Left colon (tissue), 2 donors: ENCODE results near the gene KHNYN. TPM values are rescaled to one million over a fixed set of nuclear protein-coding genes. Genes with fewer than 3 reads are reported as not detected.
A peak's percentile ranks its signal among the peaks of the same experiment; 100 is the strongest.
"Not testable (repeated sequence)": the region's sequence is repeated elsewhere in the genome, so short reads cannot be mapped to it uniquely, and the experiment has no call there.

ENCODE experiments used
- ATAC-seq: fragments of 200-7000 bp; cut with Tn5 transposase; one replicate; pipeline ENCODE4 v1.9.1; 2020; ENCODE audit warnings: mild to moderate bottlenecking, moderate library complexity
- DNase-seq, 2 donors: peaks; one replicate each; pipeline ENCODE4 v3.0.0-alpha.2; 2020
- intact Hi-C, 2 donors: fragments of 100-400 bp; cut with DNase I in 1 of 2; cut with micrococcal nuclease in 1 of 2; formaldehyde crosslinking; loops; one replicate each; pipeline versions ENCODE4 v1.11.2 to v1.14.0; 2022; cut with DNase I, micrococcal nuclease
- long read RNA-seq: library from polyadenylated mRNA; unstranded; transcript quantifications from one replicate; pipeline ENCODE4 v2.0.0, GENCODE V29; 2021
- total RNA-seq, 2 donors: library from RNA; stranded (reverse); fragmentation: NEBNext Ultra II Directional; extraction: Animal tissue kit (Norgen Biotek cat#: 25700); gene quantifications; one replicate each; pipeline ENCODE4 v1.2.1, GENCODE V29; 2021
- donor health status: DM: no; HTN: no; CAD: no.
- donor health status: DM: yes; HTN: yes; CAD: no.

The KHNYN gene
- total RNA-seq, result 10 to 100 TPM; 70.8 to 97.3 TPM
- long read RNA-seq, transcript KHNYN-202 (8 exons, 3,359 nt), result major isoform, 7 of 57 reads
- long read RNA-seq, transcript KHNYN-206 (8 exons, 2,443 nt), result minor isoform, 5 of 57 reads
- long read RNA-seq, partial matches to known transcripts, result 12 of 57 reads
- long read RNA-seq, other reads (novel, unspliced or antisense), result 29 of 57 reads

DNA sequence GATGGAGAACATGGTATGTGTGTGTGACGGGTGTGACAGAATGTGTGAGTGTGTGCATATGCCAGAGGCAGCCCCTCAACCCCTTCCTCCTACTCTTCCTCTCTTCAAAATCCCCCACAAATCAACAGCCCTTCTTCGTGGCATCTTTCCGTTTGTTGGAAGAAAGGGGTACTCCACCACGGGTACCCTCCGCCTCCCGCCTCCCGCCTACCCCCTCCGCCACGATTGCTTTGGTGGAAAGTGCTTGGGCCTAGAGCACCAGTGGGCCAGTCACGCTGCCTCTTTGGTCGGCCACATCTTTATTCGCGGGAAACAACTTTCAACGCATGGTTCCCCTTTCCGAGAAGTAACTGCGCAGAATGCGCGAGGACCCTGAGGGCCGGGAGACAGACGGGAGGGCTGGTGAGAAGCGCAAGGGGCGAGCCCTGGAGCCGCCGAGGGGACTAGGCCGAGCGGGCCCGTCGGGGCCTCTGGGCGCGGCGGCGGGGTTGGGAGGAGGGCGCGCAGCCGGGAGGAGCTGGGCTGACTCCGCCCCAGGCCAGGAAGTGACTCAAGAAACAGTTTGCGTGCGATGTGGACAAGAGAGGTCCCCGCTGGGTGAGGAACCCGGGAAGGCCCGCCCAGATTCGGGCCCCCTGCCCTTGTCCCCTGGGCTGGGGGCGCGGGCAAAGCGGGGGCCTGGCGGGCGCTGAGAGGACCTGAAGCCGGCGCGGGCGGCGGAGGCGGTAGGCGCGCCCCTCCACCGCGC, at the start of gene KHNYN, which contains the start of gene CBLN3:
Gene KHNYN (plus strand): TSS at position 560 of the 748 bp plus-strand sequence. CDS start 777 bp downstream, outside the sequence.
Gene CBLN3 (minus strand): TSS at position 274 of the 748 bp plus-strand sequence. CDS start 614 bp downstream, outside the sequence.
- DNase-seq, result peak; percentile 92 to 93
- intact Hi-C loops, result loop anchor here (2.0 to 10.0 kb wide), 4 partner anchors 62 to 97 kb away; partner anchors contain the start of genes NFATC4 (in 2 of the 2), ADCY4 (in 1 of the 2) and RIPK3 (in 1 of the 2)
- ATAC-seq, result peak; percentile 68

DNA sequence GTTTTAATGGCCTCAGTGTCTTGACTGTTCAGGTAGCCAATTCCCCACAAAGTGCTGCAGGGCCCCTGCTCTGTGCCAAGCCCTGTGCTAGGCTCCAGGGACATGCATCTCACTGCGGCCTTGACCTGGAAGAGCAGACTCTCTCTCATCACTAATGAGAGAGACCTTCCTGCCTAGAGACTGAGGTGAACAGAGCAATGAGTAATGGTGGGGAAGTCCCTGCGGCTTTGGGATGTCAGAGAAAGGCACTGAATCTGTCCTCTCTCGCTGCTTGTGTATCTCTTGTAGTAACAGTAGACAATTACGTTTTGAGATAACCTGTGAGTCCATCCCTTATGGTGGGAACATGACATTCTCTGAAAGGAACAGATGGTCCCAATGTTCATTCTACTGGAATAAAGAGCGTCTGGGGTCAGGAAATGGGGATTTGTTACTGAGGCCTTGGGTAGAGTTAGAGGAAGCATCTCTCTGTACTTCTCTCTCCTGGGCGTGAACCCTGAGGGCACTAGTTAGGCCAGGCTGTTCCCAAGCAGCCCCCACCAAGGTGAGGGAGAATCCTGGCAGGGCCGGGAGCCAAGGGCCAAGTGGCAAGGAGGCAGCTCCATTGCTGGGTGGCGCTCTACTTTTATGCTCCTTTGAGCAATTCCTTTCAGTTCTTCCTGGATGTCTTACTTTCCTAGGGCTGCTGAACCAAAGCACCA, 48.2 kb upstream of the KHNYN start:
- intact Hi-C loops, result no loop called here
- DNase-seq (no peak), ATAC-seq (no peak)

DNA sequence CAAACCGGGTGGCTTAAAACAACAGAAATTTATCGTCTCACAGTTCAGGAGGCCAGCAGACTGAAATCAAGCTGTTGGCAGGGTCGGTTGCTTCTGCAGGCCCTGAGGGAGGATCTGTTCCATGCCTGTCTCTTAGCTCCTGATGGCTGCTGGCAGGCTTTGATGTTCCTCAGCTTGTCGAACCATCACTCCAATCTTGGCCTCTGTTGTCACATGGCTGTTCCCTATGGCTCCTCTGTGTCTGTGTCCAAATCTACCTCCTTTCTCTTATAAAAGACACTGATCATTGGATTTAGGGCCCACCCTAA, 47.7 kb upstream of the KHNYN start:
- no peak for DNase-seq
- ATAC-seq, result no peak

DNA sequence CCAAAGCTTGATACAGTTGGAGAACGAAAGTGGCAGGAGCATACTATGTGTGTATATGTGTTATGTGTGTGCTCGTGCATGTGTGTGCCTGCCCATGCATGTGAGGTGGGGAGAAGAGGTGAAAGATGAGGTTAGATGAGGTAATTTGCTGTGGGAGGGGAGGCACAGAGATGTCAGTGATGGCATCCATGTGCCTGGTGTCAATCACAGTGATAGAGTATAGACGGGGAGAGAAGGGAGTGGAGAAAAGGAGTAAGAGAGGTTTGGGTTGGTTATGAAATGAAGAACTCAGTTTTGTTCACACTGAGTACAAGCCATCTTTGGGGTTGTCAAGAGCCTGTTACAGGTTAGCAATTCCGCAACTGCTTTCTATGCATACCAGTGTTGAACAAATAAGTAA, 45.6 kb upstream of the KHNYN start:
- no peak for DNase-seq
- intact Hi-C loops, result no loop called here
- no peak for ATAC-seq

More for the DNA sequence above, 47.7 kb upstream of the KHNYN start:
- intact Hi-C loops, result no loop called here

DNA sequence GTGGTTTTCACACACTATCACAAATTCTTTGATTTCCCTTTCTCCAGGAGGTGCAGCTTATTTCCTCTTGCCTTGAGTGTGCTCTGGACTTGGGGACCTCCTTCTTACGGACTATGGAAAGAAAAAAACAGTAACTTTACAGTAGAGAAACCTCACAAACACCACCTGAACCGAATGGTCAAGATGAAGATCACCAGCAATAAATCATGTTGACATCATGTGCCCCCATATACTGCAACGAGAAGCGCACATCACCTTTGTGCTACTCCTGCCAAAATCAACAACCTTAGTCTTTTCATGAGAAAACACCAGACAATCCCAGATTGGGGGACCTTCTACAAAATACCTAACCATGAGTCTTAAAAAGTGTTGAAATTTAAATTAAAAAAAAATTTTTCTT, 44.2 kb upstream of the KHNYN start:
- no peak for ATAC-seq
- no peak for DNase-seq
- intact Hi-C loops, result no loop called here

DNA sequence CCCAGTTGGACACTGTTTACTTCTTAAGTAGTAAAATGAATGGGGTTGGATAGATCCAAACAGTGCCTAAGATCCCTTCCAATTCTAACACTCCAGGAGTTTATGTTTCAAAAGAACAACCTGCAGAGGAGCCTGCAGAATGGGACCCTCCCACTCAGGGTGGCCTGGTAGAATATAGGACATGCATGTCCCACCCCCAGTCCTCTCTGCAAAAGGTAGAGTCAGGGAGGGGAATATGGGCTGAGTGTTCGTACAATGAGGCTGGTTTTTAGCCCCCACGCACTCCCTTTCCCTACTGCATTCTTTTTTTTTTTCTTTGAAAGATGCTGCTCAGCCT, 42.8 kb upstream of the KHNYN start:
- no peak for ATAC-seq

DNA sequence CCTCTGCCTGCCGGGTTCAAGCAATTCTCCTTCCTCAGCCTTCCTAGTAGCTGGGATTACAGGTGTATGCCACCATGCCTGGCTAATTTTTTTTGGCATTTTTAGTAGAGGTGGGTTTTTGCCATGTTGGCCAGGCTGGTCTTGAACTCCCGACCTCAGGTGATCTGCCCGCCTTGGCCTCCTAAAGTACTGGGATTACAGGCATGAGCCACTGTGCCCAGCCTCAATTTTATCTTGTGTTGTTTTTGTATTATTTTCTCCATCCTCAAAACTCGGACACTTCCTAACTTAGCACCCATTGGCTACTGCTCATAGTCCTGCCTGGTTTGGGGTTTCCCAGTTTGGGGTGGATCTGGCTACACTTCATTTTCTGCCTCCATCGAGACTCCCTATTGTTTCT, 42.2 kb upstream of the KHNYN start:
- ATAC-seq, DNase-seq, intact Hi-C loops: not testable (repeated sequence)

More for the DNA sequence above, 42.8 kb upstream of the KHNYN start:
- no peak for DNase-seq
- intact Hi-C loops, result no loop called here

DNA sequence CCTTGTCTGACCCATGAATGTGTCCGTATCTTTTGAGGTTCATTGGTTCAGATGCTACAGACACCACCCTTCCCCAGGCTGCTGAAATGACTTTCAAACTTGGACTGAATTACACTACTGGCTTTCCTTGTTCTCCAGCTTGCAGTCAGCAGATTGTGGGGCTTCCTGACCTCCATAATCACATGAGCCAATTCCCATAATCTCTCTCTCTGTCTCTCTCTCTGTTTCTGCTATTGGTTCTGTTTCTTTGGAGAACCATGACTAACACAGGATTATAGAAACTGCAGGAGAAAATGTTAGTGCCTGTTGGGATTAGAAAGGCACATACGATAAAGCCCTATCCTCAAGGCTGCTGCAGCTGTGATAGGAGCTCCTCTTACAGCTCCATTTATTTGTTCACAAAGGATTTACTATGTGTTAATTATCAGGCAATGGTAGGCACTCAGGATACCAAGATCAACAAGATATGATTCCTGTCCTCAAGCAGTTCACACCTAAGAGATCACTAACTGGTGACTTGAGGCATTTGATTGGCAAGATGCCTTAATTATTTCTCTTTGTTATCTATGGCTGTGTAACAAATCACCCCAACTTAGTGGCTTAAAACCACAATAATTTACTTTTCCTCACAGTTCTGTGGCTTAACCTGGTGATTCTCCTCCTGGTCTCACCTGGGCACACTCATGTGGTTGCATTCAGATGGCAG, 41.1 kb upstream of the KHNYN start:
- ATAC-seq (no peak), DNase-seq (no peak)
- intact Hi-C loops, result no loop called here

DNA sequence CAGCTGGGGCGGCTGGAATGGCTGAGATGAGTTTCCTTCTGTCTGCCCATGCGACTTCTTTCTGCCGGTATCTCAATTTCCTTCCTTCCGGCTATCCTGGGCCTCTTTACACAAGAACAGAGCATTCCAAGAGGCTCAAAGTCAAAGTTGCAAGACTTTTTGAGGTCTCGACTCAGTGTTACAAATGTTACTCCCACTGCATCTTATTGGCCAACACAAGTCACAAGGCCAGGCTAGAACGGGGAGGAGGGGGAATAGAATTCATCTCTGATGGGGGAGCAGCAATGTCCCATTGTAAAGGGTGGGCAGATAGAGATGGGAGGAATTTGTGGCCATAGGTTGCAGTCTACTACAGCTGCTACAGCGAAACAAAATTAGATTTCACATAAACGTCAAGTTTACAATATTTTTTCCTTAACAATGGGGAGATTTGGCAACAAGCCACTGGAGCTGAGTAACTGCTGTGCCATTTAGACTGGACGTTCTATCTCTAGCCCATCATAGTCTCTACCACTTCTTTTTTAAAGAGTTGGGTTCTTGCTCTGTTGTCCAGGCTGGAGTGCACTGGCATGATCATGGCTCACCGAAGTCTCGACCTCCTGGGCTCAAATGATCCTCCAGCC, 40.4 kb upstream of the KHNYN start:
- no peak for ATAC-seq
- DNase-seq, result no peak
- intact Hi-C loops, result no loop called here

DNA sequence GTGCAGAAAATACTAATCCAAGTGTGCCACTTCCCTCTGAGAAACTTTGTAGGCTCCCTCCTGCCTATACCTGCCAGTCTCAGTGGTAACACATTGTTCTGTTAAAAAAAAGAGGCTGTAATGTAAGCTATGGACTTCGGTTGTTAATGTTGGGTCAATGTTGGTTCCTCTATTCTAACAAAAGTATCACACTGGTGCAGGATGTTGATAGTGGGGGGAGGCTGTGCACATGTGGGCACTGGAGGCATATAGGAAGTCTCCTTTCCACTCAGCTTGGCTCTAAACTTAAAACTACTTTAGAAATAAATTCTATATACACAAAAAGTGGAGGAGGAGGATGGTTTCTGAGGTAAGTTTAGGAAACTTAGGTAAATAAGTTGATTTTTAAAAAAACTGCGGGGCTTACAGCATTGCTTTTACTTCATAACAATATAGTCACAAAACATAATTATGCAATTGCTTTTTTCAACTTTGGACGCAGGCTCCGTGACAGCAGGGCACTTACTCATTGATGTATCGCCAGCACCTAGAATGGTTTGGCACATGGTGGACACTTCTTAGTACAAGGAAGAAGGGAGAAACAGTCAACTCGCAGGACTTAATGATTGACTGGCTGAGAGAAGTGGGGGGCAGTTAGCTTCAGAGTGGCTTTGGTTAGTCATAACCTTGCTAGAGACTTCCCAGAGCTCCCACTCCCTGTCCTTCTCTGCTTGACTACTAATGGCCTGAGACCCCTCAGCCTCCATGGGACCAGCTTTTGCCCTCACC, 38.9 kb upstream of the KHNYN start:
- DNase-seq, result no peak
- ATAC-seq, result no peak
- intact Hi-C loops, result no loop called here

DNA sequence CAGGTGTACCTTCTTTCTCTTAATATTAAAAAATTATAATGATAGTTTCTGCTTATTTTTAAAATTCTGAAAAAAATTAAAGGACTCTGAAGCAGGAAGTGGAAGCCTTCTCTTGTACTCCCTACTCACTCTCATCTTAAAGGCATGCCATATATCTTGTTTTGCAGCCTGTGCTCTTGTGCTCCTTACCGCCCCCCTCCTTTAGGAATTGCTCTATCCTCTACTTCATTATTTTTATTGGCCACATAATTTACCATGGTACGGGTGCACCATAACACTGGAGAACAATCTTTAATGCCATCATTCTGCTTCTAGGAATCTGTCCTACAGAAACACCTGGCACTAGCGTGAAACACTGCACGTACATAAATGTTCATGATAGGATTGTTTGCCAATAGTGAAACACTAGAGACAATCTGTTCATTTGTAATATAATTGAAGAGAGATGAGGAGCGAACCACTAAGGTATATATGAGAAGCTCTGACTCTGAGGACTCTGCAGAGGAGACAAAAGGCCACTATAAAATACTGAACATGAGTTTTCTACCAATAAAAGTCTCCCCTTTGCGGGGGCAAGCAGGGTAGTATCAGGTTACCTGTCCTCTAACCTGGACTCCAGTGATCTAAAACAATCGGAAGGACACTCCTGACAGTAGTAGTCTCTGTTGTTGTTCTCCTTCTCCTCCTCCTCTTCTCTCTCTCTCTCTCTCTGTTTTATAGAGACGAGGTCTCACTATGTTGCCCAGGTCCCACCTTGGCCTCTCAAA, 37.2 kb upstream of the KHNYN start:
- intact Hi-C loops, result no loop called here
- no peak for DNase-seq
- peak; percentile 84 for ATAC-seq

DNA sequence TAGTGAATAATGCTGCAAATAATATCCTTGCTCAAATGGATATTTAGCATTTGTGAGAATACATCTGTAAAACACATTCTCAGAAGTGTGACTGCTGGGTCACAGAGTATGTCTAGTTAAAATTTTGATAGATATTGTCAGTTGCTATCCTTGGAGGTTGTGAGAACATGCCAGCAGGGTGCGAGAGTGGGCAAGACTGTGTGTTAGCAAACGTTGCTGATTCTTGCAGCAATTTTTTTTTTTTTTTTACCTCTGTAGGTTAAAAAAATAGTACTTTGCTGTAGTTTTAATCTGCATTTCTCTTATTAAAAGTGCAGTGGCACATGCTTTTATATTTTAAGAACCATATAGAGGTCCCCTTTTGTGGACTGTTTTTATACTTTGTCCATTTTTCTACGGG, 35.5 kb upstream of the KHNYN start:
- intact Hi-C loops, result no loop called here
- no peak for ATAC-seq

DNA sequence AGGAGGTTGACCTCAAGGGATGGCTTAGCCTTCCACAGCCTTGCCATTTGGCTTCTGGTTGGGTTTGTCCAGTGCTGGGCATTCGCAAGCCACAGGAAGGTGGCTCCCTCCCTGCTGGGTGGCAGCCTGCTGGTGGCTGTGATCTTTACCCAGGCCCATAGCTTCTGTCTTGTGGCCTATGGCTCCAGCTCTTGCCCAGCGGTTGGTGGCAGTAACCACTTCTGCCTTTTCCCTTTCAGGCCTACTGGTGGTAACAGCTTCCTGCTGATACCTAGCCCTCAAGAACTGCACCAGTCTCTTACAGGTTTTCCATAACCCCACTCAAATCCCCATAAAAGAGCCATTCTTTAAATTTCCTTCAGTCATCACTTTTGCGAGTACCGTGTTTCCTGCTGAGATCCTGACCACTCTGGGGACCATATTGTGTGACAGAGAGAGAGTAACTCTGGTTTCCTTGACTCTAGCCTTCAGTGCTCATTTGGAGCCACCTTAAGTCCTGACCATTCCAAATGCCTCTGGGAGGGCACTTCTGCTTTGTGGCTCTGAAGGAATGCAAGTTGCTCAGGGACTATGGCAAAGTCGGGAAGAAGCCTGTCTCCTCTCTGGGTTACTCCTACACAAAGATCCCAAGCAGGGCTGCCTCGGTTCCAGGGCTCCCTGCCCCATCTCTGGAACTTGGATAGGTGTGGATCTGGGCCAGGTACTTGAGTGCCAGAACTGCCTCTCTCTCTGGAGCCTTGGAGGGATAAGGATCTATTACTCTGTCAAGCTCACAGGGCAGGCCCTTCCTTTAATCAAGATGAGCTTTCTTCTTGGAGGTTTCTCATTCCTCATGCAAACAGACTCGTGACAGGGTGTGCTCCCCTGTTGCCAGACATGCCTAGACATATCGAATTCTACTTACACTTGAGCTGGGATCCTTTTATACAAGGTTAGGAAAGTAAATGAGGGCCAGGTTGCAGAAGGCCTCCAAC, 33.9 kb upstream of the KHNYN start:
- intact Hi-C loops, result no loop called here
- DNase-seq (no peak), ATAC-seq (no peak)

More for the DNA sequence above, 35.5 kb upstream of the KHNYN start:
- DNase-seq, result no peak

DNA sequence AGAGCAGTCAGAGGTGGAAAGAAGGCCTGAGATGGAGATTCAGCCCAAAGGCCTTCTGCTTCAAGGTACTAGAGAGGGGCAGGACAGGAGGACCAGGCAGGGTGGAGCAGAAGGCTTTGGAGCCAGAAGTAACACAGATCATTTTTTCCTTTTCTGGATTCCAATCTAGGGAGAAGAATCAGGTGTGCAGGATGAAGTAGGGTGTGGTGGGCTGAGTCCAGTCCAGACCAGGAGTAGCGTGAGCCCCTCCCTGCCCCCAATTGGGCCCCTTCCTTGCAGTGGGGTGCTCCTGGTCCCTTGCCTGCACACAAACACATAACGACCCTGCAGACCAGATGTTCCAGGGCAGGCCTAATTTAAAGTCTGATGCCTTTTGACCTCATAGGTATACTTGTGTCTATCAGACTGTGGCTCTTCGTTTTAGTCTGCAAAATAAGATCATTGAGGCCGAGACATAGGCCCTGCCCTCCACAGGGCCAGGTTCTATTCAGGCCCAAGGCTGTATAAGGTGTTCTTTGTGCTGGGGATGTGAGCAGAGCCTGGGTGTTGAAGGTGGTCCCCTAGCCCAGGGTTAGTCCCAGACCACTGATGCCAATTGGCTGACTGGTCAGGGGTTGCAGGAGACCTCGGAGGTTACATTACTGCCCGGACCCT, 32.0 kb upstream of the KHNYN start:
- DNase-seq (no peak), ATAC-seq (no peak)
- intact Hi-C loops, result no loop called here

DNA sequence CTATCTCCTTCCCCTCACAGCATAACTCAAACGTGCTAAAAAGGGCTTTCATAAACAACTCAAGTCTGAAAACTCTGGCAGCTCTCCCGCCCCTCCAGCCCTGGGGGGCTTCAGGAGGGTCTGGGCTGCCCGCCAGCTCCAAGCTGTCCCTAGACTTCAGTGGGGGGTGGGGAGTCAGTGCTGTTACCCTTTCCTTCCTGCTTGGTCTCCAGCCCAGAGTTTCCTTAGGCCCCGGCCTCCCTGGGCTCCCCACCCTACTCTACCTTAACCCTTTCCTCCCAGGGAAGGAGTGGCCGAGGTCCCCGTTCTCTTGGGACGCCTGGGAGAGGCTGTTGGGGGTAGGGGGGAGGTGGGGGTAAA, 31.5 kb upstream of the KHNYN start:
- intact Hi-C loops, result no loop called here
- peak; percentile 71 for ATAC-seq
- peak; percentile 55 to 56 for DNase-seq
